ENCODE data around the gene TLE2.

GRCh38 chr19:3061182-3062161 lies 32.4 kb upstream of the TLE2 start:
- TF ChIP-seq CTCF (IDR thresholded peaks at IDR 0.05), result peak in 1 of 6 experiments; percentile 32
- TF ChIP-seq POLR2A (IDR thresholded peaks at IDR 0.05), result peak in 1 of 2 donors; percentile 48

Data from thyroid gland (tissue), 4 donors.